Mammary epithelial cell (primary cell): ENCODE data around the gene ABCC1.

Experiments used
- EZH2 ChIP-seq: IDR thresholded peaks from 2 replicates; pipeline ENCODE4 v1.6.1; 2012; ENCODE audit warnings: low read length, inconsistent platforms, borderline replicate concordance
- TF ChIP-seq, protein P1 (sequence below), 2 donors: IDR thresholded peaks in 1 of 2; conservative IDR thresholded peaks in 1 of 2; 2 replicates each; pipeline ENCODE4 v1.5.1; 2011 to 2012; ENCODE audit warnings: inconsistent platforms in 2 of 2, low read length in 2 of 2, mild to moderate bottlenecking in 2 of 2, control low read depth in 1 of 2, low read depth in 1 of 2; ENCODE audit not compliant: insufficient read depth in 1 of 2; ENCODE audit errors: extremely low read depth in 1 of 2

DNA sequence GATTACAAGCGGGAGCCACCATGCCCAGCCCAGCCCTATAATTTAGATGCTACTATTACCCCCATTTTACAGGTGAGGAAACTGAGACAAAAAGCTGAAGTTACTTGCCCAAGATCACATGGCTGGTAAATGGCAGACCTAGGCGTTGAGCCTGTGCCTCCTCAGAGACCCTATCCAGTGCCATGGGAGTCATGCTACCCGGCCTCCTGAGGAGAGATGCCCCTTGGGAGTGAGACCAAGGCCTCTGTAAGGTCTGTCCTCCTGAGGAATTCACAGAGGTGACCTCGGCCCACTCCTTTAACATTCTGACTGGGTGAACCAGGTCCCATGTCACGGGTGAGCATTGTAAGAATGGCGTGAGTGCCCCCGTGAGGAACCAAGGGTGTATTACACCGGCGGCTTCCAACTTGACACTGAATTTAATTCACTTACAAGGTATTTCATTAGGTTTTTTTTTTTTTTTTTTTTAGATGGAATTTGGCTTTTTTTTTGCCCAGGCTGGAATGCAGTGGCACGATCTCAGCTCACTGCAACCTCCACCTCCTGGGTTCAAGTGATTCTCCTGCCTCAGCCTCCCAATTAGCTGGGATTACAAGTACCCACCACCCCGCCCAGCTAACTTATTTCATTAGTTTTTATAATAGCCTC lies 178.2 kb downstream of the ABCC1 start:
- no peak for TF ChIP-seq EZH2
- TF ChIP-seq, protein P1, sequence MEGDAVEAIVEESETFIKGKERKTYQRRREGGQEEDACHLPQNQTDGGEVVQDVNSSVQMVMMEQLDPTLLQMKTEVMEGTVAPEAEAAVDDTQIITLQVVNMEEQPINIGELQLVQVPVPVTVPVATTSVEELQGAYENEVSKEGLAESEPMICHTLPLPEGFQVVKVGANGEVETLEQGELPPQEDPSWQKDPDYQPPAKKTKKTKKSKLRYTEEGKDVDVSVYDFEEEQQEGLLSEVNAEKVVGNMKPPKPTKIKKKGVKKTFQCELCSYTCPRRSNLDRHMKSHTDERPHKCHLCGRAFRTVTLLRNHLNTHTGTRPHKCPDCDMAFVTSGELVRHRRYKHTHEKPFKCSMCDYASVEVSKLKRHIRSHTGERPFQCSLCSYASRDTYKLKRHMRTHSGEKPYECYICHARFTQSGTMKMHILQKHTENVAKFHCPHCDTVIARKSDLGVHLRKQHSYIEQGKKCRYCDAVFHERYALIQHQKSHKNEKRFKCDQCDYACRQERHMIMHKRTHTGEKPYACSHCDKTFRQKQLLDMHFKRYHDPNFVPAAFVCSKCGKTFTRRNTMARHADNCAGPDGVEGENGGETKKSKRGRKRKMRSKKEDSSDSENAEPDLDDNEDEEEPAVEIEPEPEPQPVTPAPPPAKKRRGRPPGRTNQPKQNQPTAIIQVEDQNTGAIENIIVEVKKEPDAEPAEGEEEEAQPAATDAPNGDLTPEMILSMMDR (conservative IDR thresholded peaks at IDR 0.05 in 1 of 2, IDR thresholded peaks at IDR 0.05 in 1 of 2; ENCODE audit: extremely low read depth in 1 of 2, insufficient read depth in 1 of 2, low read depth in 1 of 2, low read length in 2 of 2) = peak; percentile 77 to 79
